ENCODE results near the gene RFPL4AL1. TPM values are rescaled to one million over a fixed set of nuclear protein-coding genes. Genes with fewer than 3 reads are reported as not detected.
"Not testable (repeated sequence)": the region's sequence is repeated elsewhere in the genome, so short reads cannot be mapped to it uniquely, and the experiment has no call there.

The RFPL4AL1 gene
- not detected for total RNA-seq

DNA sequence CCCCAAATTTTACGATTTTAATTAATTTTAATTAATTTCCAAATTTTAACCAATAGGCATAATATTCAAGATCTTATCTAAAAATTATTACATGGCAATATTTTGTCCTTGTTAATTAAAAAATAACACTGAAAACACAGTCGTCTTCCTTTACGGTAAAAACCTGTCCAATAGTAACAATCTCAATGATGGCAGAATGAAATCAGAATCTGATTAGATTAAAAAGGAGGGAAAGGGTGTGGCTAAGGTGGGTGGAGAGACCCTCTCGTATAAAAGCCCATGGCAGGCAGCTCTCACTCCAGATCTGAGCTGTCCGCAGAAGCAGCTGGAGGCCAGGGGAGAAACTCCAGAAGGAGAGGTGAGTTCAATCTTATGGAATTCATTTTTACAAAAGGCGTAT lies at the start of gene RFPL4AL1:
Gene RFPL4AL1 (plus strand): TSS at position 301 of the 400 bp plus-strand sequence. CDS start 2,687 bp downstream, outside the sequence.
- not testable (repeated sequence) for H3K9me3 Mint-ChIP-seq; H3K4me1 Mint-ChIP-seq (ENCODE audit: low read depth); H3K4me3 Mint-ChIP-seq; ATAC-seq (replicated peaks in 1 of 2); H3K36me3 Mint-ChIP-seq (ENCODE audit: insufficient read depth in 2 of 2); DNase-seq; H3K27ac Mint-ChIP-seq
- peaks cover 11% of the 10 kb centered on the region for H3K27me3 Mint-ChIP-seq (ENCODE audit: low read depth)

DNA sequence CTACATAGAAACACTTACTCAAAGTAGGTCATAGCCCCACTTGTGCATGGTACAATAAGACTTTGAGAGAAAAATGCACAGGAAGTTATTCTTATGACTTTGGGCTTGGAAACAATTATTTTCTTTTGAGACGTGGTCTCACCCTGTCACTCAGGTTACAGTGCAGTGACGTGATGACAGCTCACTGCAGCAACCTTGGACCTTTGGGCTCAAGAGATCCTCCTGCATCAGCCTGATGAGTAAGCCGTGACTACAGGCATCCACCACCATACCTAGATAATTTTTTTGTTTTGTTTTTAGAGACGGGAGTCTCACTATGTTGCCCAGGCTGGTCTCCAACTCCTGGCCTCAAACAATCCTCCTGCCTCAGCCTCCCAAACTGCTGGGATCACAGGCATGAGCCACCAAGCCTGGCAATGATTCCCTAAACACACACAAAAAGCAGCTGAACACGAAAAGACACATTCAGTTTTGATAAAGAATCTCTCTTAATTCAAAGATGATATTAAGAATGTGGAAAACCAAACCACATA lies 48.6 kb upstream of the RFPL4AL1 start:
- Mint-ChIP-seq H3K36me3 (ENCODE audit: insufficient read depth in 2 of 2) (peaks cover 8 to 11% of the 10 kb centered on the region in 2 donors), H3K4me1 (ENCODE audit: low read depth) (no peaks in the 10 kb centered on the region), H3K27me3 (ENCODE audit: low read depth) (peaks cover 45% of the 10 kb centered on the region), H3K9me3 (peaks cover 14 to 15% of the 10 kb centered on the region in 2 donors), H3K4me3 (no peak overlapping the region), H3K27ac (no peak overlapping the region)
- no peak for ATAC-seq (replicated peaks in 1 of 2)
- no peak for DNase-seq

DNA sequence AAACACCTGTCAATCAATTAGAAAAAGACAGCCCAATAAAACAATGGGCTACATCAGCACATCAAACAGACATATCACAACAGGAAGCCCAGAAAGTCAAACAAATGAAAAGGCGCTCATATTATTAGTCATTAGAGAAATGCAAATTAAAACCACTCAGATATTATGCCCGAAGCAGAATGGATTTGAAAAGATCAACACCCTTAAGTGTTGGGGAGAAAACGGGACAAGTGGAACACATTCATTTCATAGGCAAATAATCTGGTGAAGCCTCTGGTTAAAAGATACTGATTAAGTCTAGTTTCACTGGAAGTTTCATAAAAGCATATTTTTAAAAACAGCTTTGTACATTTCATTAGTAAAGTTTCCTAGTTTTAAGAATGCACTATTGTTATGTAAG lies 48.1 kb upstream of the RFPL4AL1 start:
- no peaks in the 10 kb centered on the region for H3K4me1 Mint-ChIP-seq (ENCODE audit: low read depth)

DNA sequence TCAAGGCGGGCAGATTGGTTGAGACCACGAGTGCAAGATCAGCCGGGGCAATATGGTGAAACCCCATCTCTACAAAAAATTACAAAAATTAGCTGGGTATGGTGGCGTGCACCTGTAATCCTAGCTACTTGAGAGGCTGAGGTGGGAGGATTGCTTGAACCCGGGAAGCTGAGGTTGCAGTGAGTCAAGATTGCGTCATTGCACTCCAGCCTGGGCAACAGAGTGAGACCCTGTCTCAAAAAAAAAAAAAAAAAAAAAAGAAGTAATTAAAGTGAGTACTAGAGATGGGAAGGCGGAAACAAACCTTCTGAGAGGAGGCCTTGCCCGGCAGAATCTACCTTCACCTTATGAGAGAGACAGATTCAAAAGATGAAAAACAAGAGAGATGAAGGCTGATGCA lies 45.4 kb upstream of the RFPL4AL1 start:
- Mint-ChIP-seq H3K27ac (no peak overlapping the region), H3K9me3 (peaks cover 14 to 15% of the 10 kb centered on the region in 2 donors), H3K27me3 (ENCODE audit: low read depth) (peaks cover 33% of the 10 kb centered on the region), H3K4me1 (ENCODE audit: low read depth) (no peaks in the 10 kb centered on the region), H3K36me3 (ENCODE audit: insufficient read depth in 2 of 2) (peaks cover 8 to 11% of the 10 kb centered on the region in 2 donors), H3K4me3 (no peak overlapping the region)
- DNase-seq (no peak), ATAC-seq (replicated peaks in 1 of 2) (no peak)

More for the DNA sequence above, 48.1 kb upstream of the RFPL4AL1 start:
- peaks cover 8 to 11% of the 10 kb centered on the region in 2 donors for H3K36me3 Mint-ChIP-seq (ENCODE audit: insufficient read depth in 2 of 2)
- H3K27ac Mint-ChIP-seq, result no peak overlapping the region
- H3K9me3 Mint-ChIP-seq, result peaks cover 14 to 15% of the 10 kb centered on the region in 2 donors
- peaks cover 48% of the 10 kb centered on the region for H3K27me3 Mint-ChIP-seq (ENCODE audit: low read depth)
- no peak for DNase-seq
- ATAC-seq (replicated peaks in 1 of 2), result no peak
- H3K4me3 Mint-ChIP-seq, result no peak overlapping the region

DNA sequence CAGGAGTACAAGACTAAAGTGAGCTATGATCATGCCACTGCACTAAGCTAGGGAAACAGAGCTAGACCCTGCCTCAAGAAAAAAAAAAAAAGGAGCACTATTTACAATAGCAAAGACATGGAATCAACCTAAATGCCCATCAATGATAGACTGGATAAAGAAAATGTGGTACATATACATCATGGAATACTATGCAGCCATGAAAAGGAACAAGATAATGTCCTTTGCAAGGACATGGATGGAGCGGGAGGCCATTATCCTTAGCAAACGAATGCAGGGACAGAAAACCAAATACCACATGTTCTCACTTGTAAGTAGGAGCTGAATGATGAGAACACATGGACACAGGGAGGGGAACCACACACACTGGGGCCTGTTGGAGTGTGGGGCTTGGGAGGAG lies 38.5 kb upstream of the RFPL4AL1 start:
- not testable (repeated sequence) for H3K4me1 Mint-ChIP-seq (ENCODE audit: low read depth); H3K27me3 Mint-ChIP-seq (ENCODE audit: low read depth); H3K4me3 Mint-ChIP-seq

DNA sequence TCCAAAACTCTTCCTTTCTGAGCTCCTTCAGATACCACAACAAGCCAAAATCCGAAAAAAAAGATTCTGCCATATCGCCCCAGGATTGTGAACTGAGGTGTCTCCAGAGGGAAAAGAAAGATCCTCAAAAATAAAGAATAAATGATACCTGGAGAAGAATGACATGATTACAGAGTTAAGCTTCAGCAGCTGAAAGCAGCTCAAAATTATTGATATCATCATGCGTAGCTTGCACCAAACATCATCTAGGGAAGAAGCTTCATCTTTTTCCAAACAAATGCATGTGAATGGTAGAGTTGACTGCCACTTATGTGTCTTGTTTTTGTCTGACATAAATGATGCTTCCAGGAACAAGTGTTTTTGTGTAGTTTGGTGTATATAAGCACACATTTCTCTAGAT lies 30.6 kb upstream of the RFPL4AL1 start, which contains the start of gene NLRP9:
Gene NLRP9 (minus strand): TSS at position 101 of the 400 bp plus-strand sequence. CDS start 28 bp downstream, at position 73.
- ATAC-seq (replicated peaks in 1 of 2), result no peak
- no peaks in the 10 kb centered on the region for H3K9me3 Mint-ChIP-seq
- no peaks in the 10 kb centered on the region for H3K36me3 Mint-ChIP-seq (ENCODE audit: insufficient read depth in 2 of 2)
- no peaks in the 10 kb centered on the region for H3K4me1 Mint-ChIP-seq (ENCODE audit: low read depth)
- H3K4me3 Mint-ChIP-seq, result no peak within 1 kb of the TSS
- H3K27ac Mint-ChIP-seq, result no peak within 1 kb of the TSS
- no peak for DNase-seq
- H3K27me3 Mint-ChIP-seq (ENCODE audit: low read depth), result peaks cover 11% of the 10 kb centered on the region

More for the DNA sequence above, 38.5 kb upstream of the RFPL4AL1 start:
- ATAC-seq (replicated peaks in 1 of 2); H3K9me3 Mint-ChIP-seq; H3K36me3 Mint-ChIP-seq (ENCODE audit: insufficient read depth in 2 of 2); H3K27ac Mint-ChIP-seq; DNase-seq: not testable (repeated sequence)

DNA sequence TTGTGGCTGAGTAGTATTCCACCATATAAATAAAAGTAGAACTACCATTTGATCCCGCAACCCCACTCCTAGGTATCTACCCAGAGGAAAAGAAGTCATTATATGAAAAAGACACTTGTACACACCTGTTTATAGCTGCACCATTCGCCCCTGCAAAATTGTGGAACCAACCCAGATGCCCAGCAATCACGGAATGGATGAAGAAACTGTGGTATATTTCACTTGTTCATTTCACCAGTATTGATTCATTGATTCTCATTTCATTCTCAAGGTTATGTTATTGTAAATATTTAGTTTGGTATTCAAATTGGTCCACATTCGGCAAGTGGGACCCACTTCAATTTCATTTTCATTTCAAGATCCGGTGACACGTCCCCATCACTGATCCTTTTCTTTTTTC lies 18.2 kb upstream of the RFPL4AL1 start:
- H3K4me3 Mint-ChIP-seq, result no peak overlapping the region
- ATAC-seq (replicated peaks in 1 of 2), result no peak
- no peak for DNase-seq
- no peaks in the 10 kb centered on the region for H3K9me3 Mint-ChIP-seq
- H3K36me3 Mint-ChIP-seq (ENCODE audit: insufficient read depth in 2 of 2), result no peaks in the 10 kb centered on the region
- H3K27me3 Mint-ChIP-seq (ENCODE audit: low read depth), result peaks cover 7% of the 10 kb centered on the region
- H3K27ac Mint-ChIP-seq, result no peak overlapping the region
- H3K4me1 Mint-ChIP-seq (ENCODE audit: low read depth), result no peaks in the 10 kb centered on the region

DNA sequence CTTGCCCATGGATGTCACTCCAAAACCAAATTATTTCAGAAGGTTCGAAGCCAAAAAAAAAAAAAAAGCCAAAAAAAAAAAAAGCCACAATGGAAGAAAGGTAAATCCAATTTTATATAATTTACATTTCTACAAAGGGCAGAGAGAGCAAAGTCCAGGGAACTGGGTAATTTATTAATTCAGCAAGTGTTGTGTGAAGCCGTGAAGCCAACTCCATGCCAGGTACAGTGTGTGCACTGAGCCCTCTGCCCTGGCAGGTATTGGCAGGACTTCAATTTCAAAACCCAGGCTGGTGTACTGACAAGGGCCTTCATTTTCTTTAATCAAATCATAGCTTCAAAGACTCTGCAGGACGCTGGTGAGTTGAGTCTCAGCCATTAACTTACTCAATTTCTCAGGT lies 15.5 kb upstream of the RFPL4AL1 start:
- ATAC-seq (replicated peaks in 1 of 2), result no peak
- peaks cover 7% of the 10 kb centered on the region for H3K27me3 Mint-ChIP-seq (ENCODE audit: low read depth)
- no peaks in the 10 kb centered on the region for H3K9me3 Mint-ChIP-seq
- DNase-seq, result no peak
- H3K4me1 Mint-ChIP-seq (ENCODE audit: low read depth), result no peaks in the 10 kb centered on the region
- no peaks in the 10 kb centered on the region for H3K36me3 Mint-ChIP-seq (ENCODE audit: insufficient read depth in 2 of 2)
- no peak overlapping the region for H3K27ac Mint-ChIP-seq
- H3K4me3 Mint-ChIP-seq, result no peak overlapping the region

DNA sequence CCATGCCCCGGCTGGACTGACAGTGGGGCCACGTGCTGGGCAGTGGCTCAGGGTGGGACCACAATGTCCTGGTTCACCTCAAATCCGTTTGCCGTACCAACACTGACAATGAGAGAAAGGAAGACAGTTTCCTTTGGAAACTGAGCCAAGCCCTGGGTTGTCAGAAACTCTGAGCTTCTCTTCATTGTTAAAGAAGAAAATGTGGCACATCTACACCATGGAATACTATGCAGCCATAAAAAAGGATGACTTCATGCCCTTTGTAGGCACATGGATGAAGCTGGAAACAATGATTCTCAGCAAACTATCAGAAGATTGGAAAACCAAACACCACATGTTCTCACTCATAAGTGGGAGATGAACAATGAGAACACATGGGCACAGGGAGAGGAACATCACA lies 12.1 kb upstream of the RFPL4AL1 start:
- not testable (repeated sequence) for DNase-seq; H3K27me3 Mint-ChIP-seq (ENCODE audit: low read depth); H3K9me3 Mint-ChIP-seq; H3K4me3 Mint-ChIP-seq; ATAC-seq (replicated peaks in 1 of 2); H3K36me3 Mint-ChIP-seq (ENCODE audit: insufficient read depth in 2 of 2); H3K4me1 Mint-ChIP-seq (ENCODE audit: low read depth); H3K27ac Mint-ChIP-seq

DNA sequence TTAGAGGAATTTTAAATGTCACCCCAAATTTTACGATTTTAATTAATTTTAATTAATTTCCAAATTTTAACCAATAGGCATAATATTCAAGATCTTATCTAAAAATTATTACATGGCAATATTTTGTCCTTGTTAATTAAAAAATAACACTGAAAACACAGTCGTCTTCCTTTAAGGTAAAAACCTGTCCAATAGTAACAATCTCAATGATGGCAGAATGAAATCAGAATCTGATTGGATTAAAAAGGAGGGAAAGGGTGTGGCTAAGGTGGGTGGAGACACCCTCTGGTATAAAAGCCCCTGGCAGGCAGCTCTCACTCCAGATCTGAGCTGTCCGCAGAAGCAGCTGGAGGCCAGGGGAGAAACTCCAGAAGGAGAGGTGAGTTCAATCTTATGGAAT lies 10.1 kb upstream of the RFPL4AL1 start, which contains the start of gene RFPL4A:
Gene RFPL4A (plus strand): TSS at position 301 of the 400 bp plus-strand sequence. CDS start 2,704 bp downstream, outside the sequence.
- not testable (repeated sequence) for H3K4me1 Mint-ChIP-seq (ENCODE audit: low read depth); H3K9me3 Mint-ChIP-seq; H3K4me3 Mint-ChIP-seq; ATAC-seq (replicated peaks in 1 of 2); H3K27ac Mint-ChIP-seq; DNase-seq; H3K27me3 Mint-ChIP-seq (ENCODE audit: low read depth); H3K36me3 Mint-ChIP-seq (ENCODE audit: insufficient read depth in 2 of 2)

DNA sequence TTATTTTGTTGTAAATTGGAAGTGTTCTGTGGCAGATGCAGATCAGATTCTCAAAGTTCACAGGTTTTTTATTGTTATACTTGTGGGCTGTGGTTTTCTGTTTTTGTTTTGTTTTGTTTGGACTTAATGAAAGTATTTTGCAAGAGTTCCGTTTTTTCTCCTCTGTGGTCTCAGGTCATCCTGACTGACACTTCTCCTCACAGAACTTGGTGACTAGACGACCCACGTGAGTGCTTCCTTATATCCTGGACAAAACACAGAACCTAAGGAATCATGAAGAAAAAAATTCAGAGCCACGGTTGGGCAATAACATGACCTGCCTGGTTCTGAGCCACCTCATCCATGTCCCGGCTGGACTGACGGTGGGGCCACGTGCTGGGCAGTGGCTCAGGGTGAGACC lies 2.5 kb upstream of the RFPL4AL1 start:
- no peak overlapping the region for H3K27ac Mint-ChIP-seq
- H3K27me3 Mint-ChIP-seq (ENCODE audit: low read depth), result peaks cover 9% of the 10 kb centered on the region
- H3K4me1 Mint-ChIP-seq (ENCODE audit: low read depth), result no peaks in the 10 kb centered on the region
- ATAC-seq (replicated peaks in 1 of 2), result no peak
- DNase-seq, result no peak
- H3K36me3 Mint-ChIP-seq (ENCODE audit: insufficient read depth in 2 of 2), result no peaks in the 10 kb centered on the region
- peaks cover 3% of the 10 kb centered on the region in 2 donors for H3K9me3 Mint-ChIP-seq
- H3K4me3 Mint-ChIP-seq, result no peak overlapping the region

DNA sequence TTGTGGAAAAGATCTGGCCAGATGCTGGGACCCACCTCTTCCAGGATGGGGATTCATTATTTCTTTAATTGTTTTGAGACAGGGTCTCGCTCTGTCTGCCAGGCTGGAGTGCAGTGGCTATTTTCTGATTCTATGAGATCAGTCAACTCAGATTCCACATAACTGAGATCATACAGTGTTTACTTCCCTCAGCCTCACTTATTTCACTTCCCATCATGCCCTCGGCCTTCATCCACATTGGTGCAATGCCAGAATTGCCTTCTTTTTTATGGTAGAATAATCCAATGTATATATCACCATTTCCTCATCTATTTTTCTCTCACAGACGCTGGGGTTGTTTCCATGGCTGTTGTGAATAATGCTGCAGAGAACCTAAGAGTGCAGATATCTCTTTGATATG lies 714 bp downstream of the RFPL4AL1 start:
- ATAC-seq (replicated peaks in 1 of 2); DNase-seq; H3K4me3 Mint-ChIP-seq; H3K4me1 Mint-ChIP-seq (ENCODE audit: low read depth); H3K9me3 Mint-ChIP-seq; H3K27ac Mint-ChIP-seq; H3K36me3 Mint-ChIP-seq (ENCODE audit: insufficient read depth in 2 of 2): not testable (repeated sequence)
- peaks cover 11% of the 10 kb centered on the region for H3K27me3 Mint-ChIP-seq (ENCODE audit: low read depth)

DNA sequence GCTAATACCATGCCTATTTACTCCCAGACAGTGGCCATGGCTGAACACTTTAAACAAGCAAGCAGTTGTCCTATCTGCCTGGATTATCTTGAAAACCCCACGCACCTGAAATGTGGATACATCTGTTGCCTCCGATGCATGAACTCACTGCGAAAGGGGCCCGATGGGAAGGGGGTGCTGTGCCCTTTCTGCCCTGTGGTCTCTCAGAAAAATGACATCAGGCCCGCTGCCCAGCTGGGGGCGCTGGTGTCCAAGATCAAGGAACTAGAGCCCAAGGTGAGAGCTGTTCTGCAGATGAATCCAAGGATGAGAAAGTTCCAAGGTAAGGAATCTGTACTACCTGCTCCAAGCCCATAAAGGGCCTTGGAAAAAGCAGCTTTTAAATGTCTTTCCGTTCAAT lies 8.6 kb downstream of the RFPL4AL1 start:
- ATAC-seq (replicated peaks in 1 of 2) (no peak), DNase-seq (peak in 1 of 2 donors; percentile 12)
- no peaks in the 10 kb centered on the region for H3K36me3 Mint-ChIP-seq (ENCODE audit: insufficient read depth in 2 of 2)
- H3K27ac Mint-ChIP-seq, result no peak overlapping the region
- peaks cover 16% of the 10 kb centered on the region for H3K27me3 Mint-ChIP-seq (ENCODE audit: low read depth)
- H3K4me3 Mint-ChIP-seq, result no peak overlapping the region
- no peaks in the 10 kb centered on the region for H3K9me3 Mint-ChIP-seq
- H3K4me1 Mint-ChIP-seq (ENCODE audit: low read depth), result no peaks in the 10 kb centered on the region

DNA sequence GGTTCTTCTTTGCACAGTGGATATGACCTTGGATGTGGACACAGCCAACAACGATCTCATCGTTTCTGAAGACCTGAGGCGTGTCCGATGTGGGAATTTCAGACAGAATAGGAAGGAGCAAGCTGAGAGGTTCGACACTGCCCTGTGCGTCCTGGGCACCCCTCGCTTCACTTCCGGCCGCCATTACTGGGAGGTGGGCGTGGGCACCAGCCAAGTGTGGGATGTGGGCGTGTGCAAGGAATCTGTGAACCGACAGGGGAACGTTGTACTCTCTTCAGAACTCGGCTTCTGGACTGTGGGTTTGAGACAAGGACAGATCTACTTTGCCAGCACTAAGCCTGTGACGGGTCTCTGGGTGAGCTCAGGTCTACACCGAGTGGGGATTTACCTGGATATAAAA lies 9.4 kb downstream of the RFPL4AL1 start:
- no peaks in the 10 kb centered on the region for H3K36me3 Mint-ChIP-seq (ENCODE audit: insufficient read depth in 2 of 2)
- no peak overlapping the region for H3K4me3 Mint-ChIP-seq
- DNase-seq (no peak), ATAC-seq (replicated peaks in 1 of 2) (no peak)
- no peak overlapping the region for H3K27ac Mint-ChIP-seq
- no peaks in the 10 kb centered on the region for H3K9me3 Mint-ChIP-seq
- no peaks in the 10 kb centered on the region for H3K4me1 Mint-ChIP-seq (ENCODE audit: low read depth)
- peaks cover 16% of the 10 kb centered on the region for H3K27me3 Mint-ChIP-seq (ENCODE audit: low read depth)

Data from activated T-cell treated with anti-CD3 and anti-CD28 coated beads, Interleukin-2, amount 50 U/mL, for 72 hours (primary cell).